OCI-LY3 (cell line): ENCODE results near the gene CDH20.

Source experiments
- EZH2phosphoT487 ChIP-seq: fragments of 200-600 bp; shearing (Covaris generic); IDR thresholded peaks from 2 replicates; pipeline ENCODE4 v1.6.1; 2018; ENCODE audit warnings: antibody characterized with exemption, mixed run types, low read depth
- TF ChIP-seq, protein P1 (sequence below): fragments of 200-600, 300-600 bp; sonication (generic); IDR thresholded peaks from 2 replicates; pipeline ENCODE4 v1.5.1; 2014; ENCODE audit warnings: antibody characterized with exemption, low read length, low read depth

DNA sequence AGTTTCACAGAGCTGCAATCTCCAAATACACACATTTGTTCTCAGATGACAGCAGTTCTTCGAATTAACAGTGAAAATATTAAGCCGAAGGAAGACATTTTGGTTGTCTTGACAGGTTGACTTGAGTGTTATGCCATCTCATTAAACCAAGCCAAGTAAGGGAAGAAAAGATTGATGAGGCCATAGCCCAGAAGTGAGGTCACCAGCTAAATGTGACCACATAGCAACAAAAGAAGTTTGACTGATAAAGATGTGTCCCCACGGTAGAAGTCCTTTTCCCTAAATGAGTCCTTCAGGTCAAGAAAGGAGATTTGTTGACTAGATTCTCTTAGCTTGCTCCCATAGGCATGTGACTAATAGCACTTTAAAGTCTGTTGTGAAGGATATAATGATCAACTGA lies 156.1 kb downstream of the CDH20 start:
- TF ChIP-seq, protein P1, sequence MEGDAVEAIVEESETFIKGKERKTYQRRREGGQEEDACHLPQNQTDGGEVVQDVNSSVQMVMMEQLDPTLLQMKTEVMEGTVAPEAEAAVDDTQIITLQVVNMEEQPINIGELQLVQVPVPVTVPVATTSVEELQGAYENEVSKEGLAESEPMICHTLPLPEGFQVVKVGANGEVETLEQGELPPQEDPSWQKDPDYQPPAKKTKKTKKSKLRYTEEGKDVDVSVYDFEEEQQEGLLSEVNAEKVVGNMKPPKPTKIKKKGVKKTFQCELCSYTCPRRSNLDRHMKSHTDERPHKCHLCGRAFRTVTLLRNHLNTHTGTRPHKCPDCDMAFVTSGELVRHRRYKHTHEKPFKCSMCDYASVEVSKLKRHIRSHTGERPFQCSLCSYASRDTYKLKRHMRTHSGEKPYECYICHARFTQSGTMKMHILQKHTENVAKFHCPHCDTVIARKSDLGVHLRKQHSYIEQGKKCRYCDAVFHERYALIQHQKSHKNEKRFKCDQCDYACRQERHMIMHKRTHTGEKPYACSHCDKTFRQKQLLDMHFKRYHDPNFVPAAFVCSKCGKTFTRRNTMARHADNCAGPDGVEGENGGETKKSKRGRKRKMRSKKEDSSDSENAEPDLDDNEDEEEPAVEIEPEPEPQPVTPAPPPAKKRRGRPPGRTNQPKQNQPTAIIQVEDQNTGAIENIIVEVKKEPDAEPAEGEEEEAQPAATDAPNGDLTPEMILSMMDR = no peak
- TF ChIP-seq EZH2phosphoT487 = no peak
